Neural progenitor cell (in vitro differentiated cells): ENCODE measurements around the gene DLG3. TPM values are rescaled to one million over a fixed set of nuclear protein-coding genes. Genes with fewer than 3 reads are reported as not detected.

Source experiments
- DNase-seq: peaks from one replicate; pipeline ENCODE4 v3.0.0-alpha.2; 2016; ENCODE audit warnings: low spot score
- H2AFZ ChIP-seq: fragments of 200-600 bp; sonication (generic); replicated peaks from 2 replicates; pipeline ENCODE4 v1.6.1; 2016; ENCODE audit warnings: antibody characterized with exemption
- H3F3A ChIP-seq: fragments of 200-600 bp; sonication (generic); 2 replicates; pipeline ENCODE4 v1.6.1; 2016; ENCODE audit warnings: antibody characterized with exemption, low read depth
- H3K27ac ChIP-seq: fragments of 200-600 bp; sonication (generic); 2 replicates; pipeline ENCODE4 v1.5.1; 2016; ENCODE audit warnings: mild to moderate bottlenecking
- H3K27me3 ChIP-seq: fragments of 200-600 bp; sonication (generic); 2 replicates; pipeline ENCODE4 v1.6.1; 2016; ENCODE audit warnings: mild to moderate bottlenecking, moderate library complexity
- H3K36me3 ChIP-seq: fragments of 200-600 bp; sonication (generic); 2 replicates; pipeline ENCODE4 v1.5.1; 2016
- H3K4me1 ChIP-seq: fragments of 200-600 bp; sonication (generic); 2 replicates; pipeline ENCODE4 v1.6.1; 2016; ENCODE audit warnings: mixed run types
- H3K4me2 ChIP-seq: fragments of 200-600 bp; sonication (generic); 2 replicates; pipeline ENCODE4 v1.6.1; 2016
- H3K4me3 ChIP-seq: fragments of 200-600 bp; sonication (generic); 2 replicates; pipeline ENCODE4 v1.5.1; 2016
- H3K79me2 ChIP-seq: fragments of 200-600 bp; sonication (generic); 2 replicates; pipeline ENCODE4 v1.6.1; 2016; ENCODE audit warnings: low read depth
- H3K9ac ChIP-seq: fragments of 200-600 bp; sonication (generic); 2 replicates; pipeline ENCODE4 v1.6.1; 2016
- H3K9me3 ChIP-seq: fragments of 200-600 bp; sonication (generic); 2 replicates; pipeline ENCODE4 v1.5.1; 2016; ENCODE audit warnings: low read depth
- H4K20me1 ChIP-seq: fragments of 200-600 bp; sonication (generic); 2 replicates; pipeline ENCODE4 v1.6.1; 2016; ENCODE audit warnings: low read depth
- H3K27ac Mint-ChIP-seq: 3 replicates; pipeline ENCODE4 v1.8.0; 2021; ENCODE audit warnings: mixed read lengths
- H3K27me3 Mint-ChIP-seq: 2 replicates; pipeline ENCODE4 v1.8.0; 2022; ENCODE audit warnings: low read depth, mild to moderate bottlenecking, inconsistent platforms, moderate library complexity, mixed read lengths; ENCODE audit not compliant: insufficient read depth
- H3K36me3 Mint-ChIP-seq: 3 replicates; pipeline ENCODE4 v1.8.0; 2021; ENCODE audit warnings: mixed read lengths
- H3K4me1 Mint-ChIP-seq: 3 replicates; pipeline ENCODE4 v1.8.0; 2021; ENCODE audit warnings: mixed read lengths
- H3K4me3 Mint-ChIP-seq: 3 replicates; pipeline ENCODE4 v1.8.0; 2021; ENCODE audit warnings: mild to moderate bottlenecking, moderate library complexity, mixed read lengths
- H3K9me3 Mint-ChIP-seq: 3 replicates; pipeline ENCODE4 v1.8.0; 2020; ENCODE audit warnings: mixed read lengths
- EZH2 ChIP-seq: fragments of 200-600 bp; sonication (generic); IDR thresholded peaks from 2 replicates; pipeline ENCODE4 v1.6.1; 2017; ENCODE audit warnings: antibody characterized with exemption, mild to moderate bottlenecking, moderate library complexity
- EZH2phosphoT487 ChIP-seq: fragments of 200-600 bp; sonication (generic); IDR thresholded peaks from 2 replicates; pipeline ENCODE4 v1.6.1; 2017; ENCODE audit warnings: antibody characterized with exemption
- total RNA-seq: library from RNA; depleted of rRNA; stranded (reverse); fragments of >200 nt; gene quantifications from 2 replicates; pipeline ENCODE4 v1.2.3, GENCODE V29; 2015; ENCODE audit warnings: low replicate concordance
- TF ChIP-seq, protein P1 (sequence below): fragments of 200-600 bp; sonication (generic); IDR thresholded peaks from 2 replicates; pipeline ENCODE4 v1.5.1; 2017; ENCODE audit warnings: antibody characterized with exemption, mild to moderate bottlenecking

DLG3 gene
- total RNA-seq, 1 donor from 2014 or later: 90.5 TPM

DNA sequence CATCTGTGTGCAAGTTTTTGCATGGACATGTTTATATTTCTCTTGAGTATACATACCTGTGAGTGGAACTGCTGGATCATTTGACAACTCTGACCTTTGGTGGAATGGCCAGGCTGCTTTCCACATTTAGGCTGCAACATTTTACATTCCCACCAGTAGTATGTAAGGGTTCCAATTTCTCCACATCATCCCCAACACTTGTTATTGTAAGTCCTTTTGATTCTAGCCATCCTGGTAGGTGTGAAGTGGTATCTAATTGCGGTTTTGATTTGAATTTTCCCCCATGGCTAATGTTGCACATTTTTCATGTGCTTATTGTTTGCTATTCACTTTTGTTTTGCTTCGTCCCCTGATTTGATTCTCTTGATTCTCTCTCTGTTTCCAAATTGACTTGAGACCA, 16.4 kb downstream of the DLG3 start:
- H3K9me3 Mint-ChIP-seq: peaks cover 12% of the 10 kb centered on the region
- H4K20me1 ChIP-seq: peaks cover 65% of the 10 kb centered on the region
- no peak overlapping the region for H3K4me3 ChIP-seq
- H3K9me3 ChIP-seq: peaks cover 9% of the 10 kb centered on the region
- H3K36me3 Mint-ChIP-seq: peaks cover 27% of the 10 kb centered on the region
- H3K4me3 Mint-ChIP-seq: no peak overlapping the region
- H2AFZ ChIP-seq: no peak overlapping the region
- peaks cover 16% of the 10 kb centered on the region for H3K36me3 ChIP-seq
- peaks cover 12% of the 10 kb centered on the region for H3K4me1 Mint-ChIP-seq
- no peaks in the 10 kb centered on the region for H3K4me1 ChIP-seq
- TF ChIP-seq EZH2phosphoT487: no peak
- TF ChIP-seq, protein P1, sequence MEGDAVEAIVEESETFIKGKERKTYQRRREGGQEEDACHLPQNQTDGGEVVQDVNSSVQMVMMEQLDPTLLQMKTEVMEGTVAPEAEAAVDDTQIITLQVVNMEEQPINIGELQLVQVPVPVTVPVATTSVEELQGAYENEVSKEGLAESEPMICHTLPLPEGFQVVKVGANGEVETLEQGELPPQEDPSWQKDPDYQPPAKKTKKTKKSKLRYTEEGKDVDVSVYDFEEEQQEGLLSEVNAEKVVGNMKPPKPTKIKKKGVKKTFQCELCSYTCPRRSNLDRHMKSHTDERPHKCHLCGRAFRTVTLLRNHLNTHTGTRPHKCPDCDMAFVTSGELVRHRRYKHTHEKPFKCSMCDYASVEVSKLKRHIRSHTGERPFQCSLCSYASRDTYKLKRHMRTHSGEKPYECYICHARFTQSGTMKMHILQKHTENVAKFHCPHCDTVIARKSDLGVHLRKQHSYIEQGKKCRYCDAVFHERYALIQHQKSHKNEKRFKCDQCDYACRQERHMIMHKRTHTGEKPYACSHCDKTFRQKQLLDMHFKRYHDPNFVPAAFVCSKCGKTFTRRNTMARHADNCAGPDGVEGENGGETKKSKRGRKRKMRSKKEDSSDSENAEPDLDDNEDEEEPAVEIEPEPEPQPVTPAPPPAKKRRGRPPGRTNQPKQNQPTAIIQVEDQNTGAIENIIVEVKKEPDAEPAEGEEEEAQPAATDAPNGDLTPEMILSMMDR: no peak
- no peak for TF ChIP-seq EZH2
- no peak for DNase-seq
- H3K4me2 ChIP-seq: no peak overlapping the region
- H3K27me3 ChIP-seq: no peaks in the 10 kb centered on the region
- H3K27me3 Mint-ChIP-seq: peaks cover 2% of the 10 kb centered on the region
- H3K9ac ChIP-seq: no peak overlapping the region
- H3K79me2 ChIP-seq: peaks cover 100% of the 10 kb centered on the region
- no peaks in the 10 kb centered on the region for H3F3A ChIP-seq
- H3K27ac ChIP-seq: no peak overlapping the region
- no peak overlapping the region for H3K27ac Mint-ChIP-seq

DNA sequence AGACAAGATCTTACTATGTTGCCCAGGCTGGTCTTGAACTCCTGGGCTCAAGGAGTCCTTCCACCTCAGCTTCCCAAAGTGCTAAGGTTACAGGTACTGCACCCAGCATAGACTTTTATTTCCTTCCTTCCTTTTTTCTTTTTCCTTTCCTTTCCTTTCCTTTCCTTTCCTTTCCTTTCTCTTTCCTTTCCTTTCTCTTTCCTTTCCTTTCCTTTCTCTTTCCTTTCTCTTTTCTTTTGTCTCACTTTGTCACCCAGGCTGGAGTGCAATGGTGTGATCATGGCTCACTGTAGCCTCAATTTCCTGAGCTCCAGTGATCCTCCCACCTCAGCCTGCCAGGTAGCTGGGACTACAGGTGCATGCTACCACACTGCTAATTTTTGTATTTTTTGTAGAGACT, 19.4 kb downstream of the DLG3 start:
- Mint-ChIP-seq H3K4me3 (no peak overlapping the region), H3K27me3 (no peaks in the 10 kb centered on the region), H3K4me1 (no peaks in the 10 kb centered on the region), H3K36me3 (peaks cover 30% of the 10 kb centered on the region), H3K27ac (no peak overlapping the region), H3K9me3 (peaks cover 9% of the 10 kb centered on the region)
- Histone ChIP-seq H3K4me3 (no peak overlapping the region), H2AFZ (no peak overlapping the region), H3K9ac (no peak overlapping the region), H3K36me3 (peaks cover 7% of the 10 kb centered on the region), H3K4me1 (no peaks in the 10 kb centered on the region), H3K27me3 (no peaks in the 10 kb centered on the region), H3F3A (no peaks in the 10 kb centered on the region), H3K27ac (no peak overlapping the region), H3K4me2 (no peak overlapping the region), H4K20me1 (peaks cover 45% of the 10 kb centered on the region), H3K9me3 (peaks cover 13% of the 10 kb centered on the region), H3K79me2 (peaks cover 100% of the 10 kb centered on the region)
- TF ChIP-seq EZH2phosphoT487: no peak
- TF ChIP-seq EZH2: no peak
- DNase-seq: no peak

DNA sequence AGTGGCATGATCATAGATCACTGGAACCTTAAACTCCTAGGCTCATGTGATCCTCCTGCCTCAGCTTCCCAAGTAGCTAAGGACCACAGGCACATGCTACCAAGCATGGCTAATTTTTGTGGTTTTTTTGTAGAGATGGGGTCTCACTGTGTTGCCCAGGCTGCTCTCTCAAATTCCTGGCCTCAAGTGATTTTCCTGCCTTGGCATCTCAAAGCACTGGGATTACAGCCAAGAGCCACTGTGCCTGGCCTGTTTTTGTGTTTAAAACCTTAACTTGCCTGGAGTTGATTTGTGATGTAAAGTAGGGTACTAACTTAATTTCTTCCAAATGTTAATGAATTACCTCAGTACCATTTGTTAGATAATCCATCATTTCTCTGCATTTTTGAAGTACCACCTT, 22.3 kb downstream of the DLG3 start:
- H4K20me1 ChIP-seq: peaks cover 49% of the 10 kb centered on the region
- Mint-ChIP-seq H3K27me3 (peaks cover 2% of the 10 kb centered on the region), H3K27ac (no peak overlapping the region), H3K4me3 (no peak overlapping the region), H3K9me3 (peaks cover 8% of the 10 kb centered on the region), H3K36me3 (peaks cover 17% of the 10 kb centered on the region), H3K4me1 (no peaks in the 10 kb centered on the region)
- no peak overlapping the region for H3K9ac ChIP-seq
- no peak overlapping the region for H3K4me3 ChIP-seq
- TF ChIP-seq EZH2phosphoT487: no peak
- TF ChIP-seq, protein P1: no peak
- no peak for TF ChIP-seq EZH2
- no peak overlapping the region for H3K27ac ChIP-seq
- H3F3A ChIP-seq: no peaks in the 10 kb centered on the region
- H3K4me1 ChIP-seq: no peaks in the 10 kb centered on the region
- no peak for DNase-seq
- H3K9me3 ChIP-seq: peaks cover 15% of the 10 kb centered on the region
- peaks cover 7% of the 10 kb centered on the region for H3K36me3 ChIP-seq
- H2AFZ ChIP-seq: no peak overlapping the region
- no peaks in the 10 kb centered on the region for H3K27me3 ChIP-seq
- peaks cover 100% of the 10 kb centered on the region for H3K79me2 ChIP-seq
- H3K4me2 ChIP-seq: no peak overlapping the region

DNA sequence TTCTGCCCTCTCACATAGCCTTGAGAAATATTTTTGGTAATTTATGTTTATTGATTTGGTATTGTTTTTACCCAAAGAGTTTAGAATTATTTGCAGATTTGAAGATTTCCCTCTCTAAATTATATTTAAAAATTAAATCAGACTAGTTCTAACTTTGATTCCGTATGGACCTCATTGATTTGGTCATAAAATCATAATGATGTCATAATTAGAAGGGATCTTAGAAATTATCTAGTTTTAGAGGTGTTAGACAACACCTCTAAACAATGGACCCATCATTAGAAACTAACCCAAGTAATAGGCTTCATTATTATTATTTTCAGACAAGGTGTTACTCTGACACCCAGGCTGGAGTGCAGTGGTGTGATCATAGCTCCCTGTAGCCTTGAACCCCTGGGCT, 24.1 kb downstream of the DLG3 start:
- Histone ChIP-seq H3F3A (no peaks in the 10 kb centered on the region), H3K9me3 (peaks cover 15% of the 10 kb centered on the region), H3K4me2 (no peak overlapping the region), H3K27ac (no peak overlapping the region), H3K79me2 (peaks cover 100% of the 10 kb centered on the region), H2AFZ (no peak overlapping the region), H3K4me3 (no peak overlapping the region), H3K27me3 (no peaks in the 10 kb centered on the region), H4K20me1 (peaks cover 60% of the 10 kb centered on the region), H3K36me3 (peaks cover 7% of the 10 kb centered on the region), H3K4me1 (no peaks in the 10 kb centered on the region), H3K9ac (no peak overlapping the region)
- TF ChIP-seq EZH2phosphoT487 (no peak), EZH2 (no peak)
- TF ChIP-seq, protein P1: no peak
- H3K9me3 Mint-ChIP-seq: peaks cover 8% of the 10 kb centered on the region
- H3K27ac Mint-ChIP-seq: no peak overlapping the region
- peaks cover 18% of the 10 kb centered on the region for H3K36me3 Mint-ChIP-seq
- H3K4me3 Mint-ChIP-seq: no peak overlapping the region
- H3K4me1 Mint-ChIP-seq: no peaks in the 10 kb centered on the region
- H3K27me3 Mint-ChIP-seq: peaks cover 2% of the 10 kb centered on the region
- no peak for DNase-seq
